Embryonic facial prominence (tissue), 1 donor: Measurements from ENCODE around the gene GSTK1.
"Not testable (repeated sequence)": the region's sequence is repeated elsewhere in the genome, so short reads cannot be mapped to it uniquely, and the experiment has no call there.

Experiments used
- DNase-seq: peaks from one replicate; pipeline ENCODE4 v3.0.0-alpha.2; 2016; ENCODE audit errors: extremely low spot score

GSTK1 gene

GRCh38 chr7:143238289-143238980 lies 24.8 kb upstream of the GSTK1 start:
- DNase-seq: no peak

DNA sequence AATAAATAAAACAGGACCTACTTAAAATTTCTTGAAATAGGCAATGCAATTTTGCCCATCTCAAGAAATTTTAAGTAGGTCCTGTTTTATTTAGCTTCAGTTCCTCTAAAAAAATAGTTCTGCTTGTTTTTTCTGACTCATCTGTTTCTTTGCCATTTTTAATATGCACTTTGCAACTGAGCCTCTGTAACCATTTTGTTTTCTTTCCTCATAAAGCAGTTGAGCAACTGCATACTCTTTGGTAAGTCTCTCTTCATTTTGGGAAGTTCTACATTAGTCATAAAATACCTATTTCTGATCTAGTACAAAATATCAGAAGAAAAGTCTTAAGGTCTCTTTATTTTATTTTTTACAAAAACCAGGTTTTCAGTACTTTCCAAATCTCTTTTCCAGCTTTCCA lies 23.4 kb upstream of the GSTK1 start:
- DNase-seq: no peak

DNA sequence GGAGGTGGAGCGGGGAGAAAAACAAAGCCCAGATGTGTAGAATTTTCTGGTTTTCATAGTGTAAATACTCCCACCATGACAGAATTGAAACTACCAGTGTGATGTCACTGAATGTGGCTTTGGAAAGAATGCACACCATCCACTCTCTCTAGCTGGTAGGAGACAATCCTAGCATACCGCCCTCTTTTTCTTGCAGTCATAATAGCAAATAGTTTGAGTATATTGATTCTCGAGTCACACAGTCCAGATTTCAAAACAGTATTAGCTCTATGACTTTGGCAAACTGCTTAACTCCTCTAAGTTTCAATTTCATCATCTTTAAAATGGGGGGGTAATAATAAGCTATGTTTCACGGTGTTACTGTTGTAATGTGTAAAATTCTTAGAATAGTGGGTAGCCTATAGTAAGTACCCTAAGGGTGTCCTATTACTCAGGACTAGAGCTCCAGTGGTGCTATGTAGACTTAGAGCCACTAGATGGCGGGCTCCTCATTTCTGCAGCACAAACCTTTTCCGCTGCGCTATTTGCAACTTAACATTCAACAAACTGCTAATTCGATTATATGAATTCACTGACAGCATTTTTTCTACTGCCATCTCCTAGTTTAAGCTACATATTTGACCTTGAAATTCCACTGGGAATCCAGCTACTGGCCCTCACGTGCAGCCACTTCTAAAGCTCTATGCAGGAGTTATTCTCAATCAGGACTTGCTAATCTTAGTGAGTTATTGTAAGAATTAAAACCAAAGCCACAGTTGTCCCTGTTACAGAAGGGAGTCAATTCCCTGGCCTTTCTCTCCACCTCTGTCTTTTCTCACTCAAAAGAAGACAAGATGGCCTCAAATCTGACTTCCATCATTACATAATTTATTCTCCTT lies 22.7 kb upstream of the GSTK1 start:
- peak; percentile 83 for DNase-seq

DNA sequence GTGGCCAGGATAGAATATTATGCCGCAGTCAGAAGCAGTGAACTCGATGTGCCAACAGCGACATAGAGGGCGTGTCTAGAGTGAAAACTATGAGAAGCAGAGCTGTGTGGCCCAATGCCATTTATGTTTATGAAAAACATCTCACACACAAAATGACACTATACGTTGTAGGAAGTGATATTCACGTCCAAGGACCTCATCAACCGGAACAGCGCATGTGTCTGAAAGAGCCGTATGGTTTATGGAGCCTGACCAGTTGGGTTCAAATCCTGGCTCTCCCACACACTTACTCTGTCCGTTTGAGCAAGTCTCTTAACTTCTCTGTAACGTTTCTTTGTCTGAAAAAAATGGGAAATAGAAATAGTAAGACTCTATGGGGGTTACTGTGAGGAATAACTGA lies 20.9 kb upstream of the GSTK1 start:
- no peak for DNase-seq

- DNase-seq: no peak
These were observed 20.1 kb upstream of the GSTK1 start for GRCh38 chr7:143243111-143243510.

- no peak for DNase-seq
These were observed 19.6 kb upstream of the GSTK1 start for GRCh38 chr7:143243614-143244013.

GRCh38 chr7:143244321-143244720 lies 18.9 kb upstream of the GSTK1 start:
- no peak for DNase-seq

DNA sequence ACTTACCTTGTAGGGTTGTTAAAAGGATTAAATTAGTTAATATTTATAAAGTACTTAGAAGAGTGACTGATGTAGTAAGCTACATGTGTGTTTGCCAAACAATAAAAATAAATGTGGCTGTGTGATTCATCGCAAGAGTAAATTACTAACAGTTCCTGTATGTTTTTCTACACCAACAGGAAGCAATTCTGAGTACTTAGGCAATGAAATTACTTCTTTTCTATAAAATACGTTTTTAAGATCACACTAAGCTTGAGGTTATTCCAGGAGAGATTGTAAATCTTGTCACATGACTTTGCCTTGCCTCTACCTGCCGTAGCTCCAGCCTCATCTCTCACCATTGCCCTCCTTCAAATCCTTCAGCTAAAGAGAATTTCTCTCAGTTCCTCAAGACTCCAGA lies 18.1 kb upstream of the GSTK1 start:
- DNase-seq: no peak

DNA sequence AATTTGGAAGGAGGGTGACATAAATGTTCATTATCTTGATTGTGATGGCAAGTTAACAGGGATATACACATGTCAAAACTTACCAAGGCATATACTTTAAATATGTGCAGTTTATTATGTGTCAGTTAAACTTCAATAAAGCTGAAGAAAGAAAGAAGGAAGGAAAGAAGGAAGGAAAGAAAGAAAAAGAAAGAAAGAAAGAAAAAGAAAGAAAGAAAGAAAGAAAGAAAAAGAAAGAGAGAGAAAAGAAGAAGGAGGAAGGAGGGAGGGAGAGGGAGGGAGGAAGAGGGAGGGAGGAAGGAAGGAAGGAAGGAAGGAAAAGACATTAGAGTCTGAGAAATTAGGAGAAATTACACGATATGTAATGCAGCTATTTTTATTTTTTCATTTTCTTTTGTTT lies 15.9 kb upstream of the GSTK1 start:
- no peak for DNase-seq

DNA sequence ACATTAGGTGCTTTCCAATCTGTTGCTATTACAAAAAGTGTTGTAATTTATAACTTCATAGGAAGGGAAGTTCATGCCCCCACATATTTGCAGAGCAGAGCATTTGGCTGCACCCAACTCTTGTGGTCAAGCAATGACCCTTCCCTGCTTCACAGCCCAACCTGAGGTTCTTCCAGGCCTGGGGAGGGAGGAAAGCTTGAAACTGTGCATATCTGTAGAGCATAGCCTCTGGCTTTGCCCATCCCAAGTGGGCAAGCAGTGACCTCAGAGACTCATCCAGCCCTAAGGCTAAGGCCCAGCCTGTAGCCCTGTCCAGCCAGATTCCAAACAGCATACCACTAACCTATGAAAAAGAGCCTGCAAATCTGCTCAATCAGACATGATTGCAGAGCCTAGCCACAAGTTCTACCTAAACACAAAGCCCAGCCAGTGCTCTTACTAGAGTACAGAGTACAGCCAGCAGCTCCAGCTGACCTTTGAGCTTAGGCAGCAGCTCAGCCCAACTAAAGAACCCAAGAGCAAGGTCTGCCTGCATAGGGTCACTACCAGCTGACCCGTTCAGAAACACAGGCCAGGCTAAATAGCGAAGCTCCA lies 14.4 kb upstream of the GSTK1 start:
- no peak for DNase-seq

DNA sequence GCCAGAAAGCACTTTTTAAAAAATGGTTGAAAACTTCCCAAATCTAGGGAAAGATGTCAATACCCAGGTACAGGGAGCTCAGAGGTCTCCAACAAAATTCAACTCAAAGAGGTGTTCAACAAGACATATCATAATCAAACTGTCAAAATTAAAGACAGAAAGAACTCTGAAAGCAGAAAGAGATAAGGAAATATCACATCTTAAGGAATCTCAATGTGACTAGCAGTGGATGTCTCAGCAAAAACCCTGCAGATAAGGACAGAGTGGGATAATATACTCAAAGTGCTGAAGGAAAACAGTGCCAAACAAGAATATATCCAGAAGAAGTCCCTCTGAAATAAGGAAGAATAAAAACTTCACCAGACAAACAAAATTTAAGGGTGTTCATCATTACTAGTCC lies 13.0 kb upstream of the GSTK1 start:
- no peak for DNase-seq

DNA sequence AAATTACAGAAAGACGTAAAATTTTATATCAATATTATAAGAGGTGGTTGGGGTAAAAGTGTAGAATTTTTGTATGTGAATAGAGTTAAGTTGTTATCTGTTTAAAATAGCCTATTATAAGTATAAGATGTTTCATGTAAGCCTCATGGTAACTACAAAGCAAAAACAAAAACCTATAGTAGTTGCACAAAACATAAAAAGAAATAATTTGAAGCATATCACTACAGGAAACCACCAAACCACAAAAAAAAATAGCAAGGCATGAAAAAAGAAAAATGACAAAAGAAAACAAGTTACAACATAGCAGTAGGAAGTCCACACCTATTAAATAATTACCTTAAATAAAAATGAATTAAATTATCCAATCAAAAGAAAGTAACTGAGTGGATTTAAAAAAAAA lies 12.4 kb upstream of the GSTK1 start:
- no peak for DNase-seq

DNA sequence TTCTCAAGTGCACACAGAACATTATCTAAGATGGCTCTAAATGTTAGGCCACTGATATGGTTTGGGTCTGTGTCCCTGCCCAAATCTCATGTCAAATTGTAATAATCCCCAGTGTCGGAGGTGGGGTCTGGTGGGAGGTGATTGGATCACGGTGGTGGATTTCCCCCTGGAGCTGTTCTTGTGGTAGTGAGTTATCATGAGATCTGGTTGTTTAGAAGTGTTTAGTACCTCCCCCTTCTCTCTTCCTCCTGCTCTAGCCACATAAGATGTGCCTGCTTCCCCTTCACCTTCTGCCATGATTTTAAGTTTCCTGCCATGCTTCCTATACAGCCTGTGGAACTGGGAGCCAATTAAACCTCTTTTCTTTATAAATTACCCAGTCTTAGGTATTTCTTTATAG lies 11.2 kb upstream of the GSTK1 start:
- DNase-seq: no peak

DNA sequence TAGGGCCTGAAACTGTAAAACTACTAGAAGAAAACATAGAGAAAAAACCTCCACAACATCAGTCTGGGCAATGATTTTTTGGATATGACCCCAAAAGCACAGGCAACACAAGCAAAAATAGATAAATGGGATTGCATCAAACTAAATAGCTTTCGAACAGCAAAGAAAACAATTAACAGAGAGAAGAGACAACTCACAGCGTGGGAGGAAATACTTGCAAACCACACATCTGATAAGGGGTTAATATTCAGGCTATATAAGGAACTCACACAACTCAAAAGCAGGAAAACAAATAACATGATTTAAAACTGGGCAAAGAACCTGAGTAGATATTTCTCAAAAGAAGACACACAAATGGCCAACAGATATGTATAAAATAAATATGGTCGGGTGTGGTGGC lies 7.7 kb upstream of the GSTK1 start:
- no peak for DNase-seq

DNA sequence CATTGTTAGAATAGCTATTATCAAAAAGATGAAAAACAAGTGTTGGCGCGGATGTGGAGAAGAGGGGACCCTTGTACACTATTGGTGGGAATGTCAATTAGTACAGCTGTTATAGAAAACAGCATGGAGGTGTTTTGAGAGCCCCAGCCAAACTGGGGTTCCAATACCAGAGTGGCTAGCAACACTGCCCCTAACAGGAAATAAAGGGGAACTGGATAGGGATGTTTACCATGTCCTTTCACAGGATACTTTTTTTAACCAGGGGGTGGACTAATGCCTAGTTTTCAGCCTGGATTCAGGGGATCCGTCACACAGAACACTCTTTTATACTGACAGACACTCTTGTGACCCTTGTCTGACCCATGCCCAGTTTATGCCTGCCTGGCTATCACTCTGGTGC lies 6.9 kb upstream of the GSTK1 start:
- DNase-seq: no peak

DNA sequence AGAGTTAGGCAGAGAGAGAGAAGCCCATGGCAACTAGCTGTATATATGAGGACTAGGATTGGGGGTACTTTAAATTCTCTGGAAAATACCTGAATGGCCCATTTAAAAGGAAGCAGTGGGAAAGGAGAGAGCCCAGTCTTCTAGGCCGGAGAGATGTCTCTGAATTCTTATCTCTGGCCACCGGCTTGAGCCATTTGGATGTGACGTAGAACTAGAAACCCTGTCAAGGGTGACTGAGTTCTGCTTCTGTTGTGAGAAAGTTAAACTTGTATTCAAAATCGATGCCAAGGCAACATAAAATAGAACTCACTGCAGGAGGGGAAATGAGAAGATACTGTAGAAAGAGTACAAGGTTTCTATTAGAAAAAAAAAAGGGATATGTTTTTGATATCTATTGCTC lies 6.3 kb upstream of the GSTK1 start:
- DNase-seq: no peak

DNA sequence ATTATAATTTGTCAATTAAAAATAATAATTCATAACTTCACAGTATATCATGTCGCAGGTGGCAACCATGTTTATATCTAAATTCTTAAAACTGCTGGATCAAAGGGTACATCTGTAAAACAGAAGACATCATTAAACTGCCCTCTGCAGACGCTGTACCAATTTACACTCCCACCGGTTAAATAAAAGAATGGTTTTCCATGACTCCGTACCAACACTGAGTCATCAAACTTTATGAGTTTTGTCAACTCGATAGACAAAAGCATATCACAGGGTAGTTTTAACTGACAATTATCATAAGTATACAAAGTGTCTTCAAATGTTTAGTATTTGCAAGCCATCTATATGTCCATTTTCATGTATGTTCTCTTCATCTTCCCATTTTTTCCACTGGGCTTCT lies 5.7 kb upstream of the GSTK1 start:
- DNase-seq: no peak

- no peak for DNase-seq
These were observed 4.4 kb upstream of the GSTK1 start for GRCh38 chr7:143258831-143259230.

- DNase-seq: no peak
These were observed 3.5 kb upstream of the GSTK1 start for GRCh38 chr7:143259765-143260164.

DNA sequence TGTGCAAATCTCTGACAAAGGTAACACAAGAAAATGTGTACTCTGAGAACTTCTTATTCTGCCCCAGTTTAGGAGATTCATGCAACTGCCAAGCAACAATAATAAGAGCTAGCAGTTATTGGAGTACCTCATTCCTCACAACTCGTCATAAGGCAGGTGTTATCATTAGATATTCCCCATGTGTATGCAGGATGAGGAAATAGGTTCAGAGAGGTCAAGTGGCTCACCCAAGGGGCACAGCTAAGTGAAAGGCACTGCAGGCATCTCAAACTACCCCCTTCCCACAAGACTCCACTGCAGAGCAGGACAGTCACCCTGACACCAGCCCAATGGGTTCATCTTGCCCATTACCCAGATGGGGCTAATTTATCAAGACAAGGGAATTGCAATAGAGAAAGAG lies 1.3 kb upstream of the GSTK1 start:
- no peak for DNase-seq

DNA sequence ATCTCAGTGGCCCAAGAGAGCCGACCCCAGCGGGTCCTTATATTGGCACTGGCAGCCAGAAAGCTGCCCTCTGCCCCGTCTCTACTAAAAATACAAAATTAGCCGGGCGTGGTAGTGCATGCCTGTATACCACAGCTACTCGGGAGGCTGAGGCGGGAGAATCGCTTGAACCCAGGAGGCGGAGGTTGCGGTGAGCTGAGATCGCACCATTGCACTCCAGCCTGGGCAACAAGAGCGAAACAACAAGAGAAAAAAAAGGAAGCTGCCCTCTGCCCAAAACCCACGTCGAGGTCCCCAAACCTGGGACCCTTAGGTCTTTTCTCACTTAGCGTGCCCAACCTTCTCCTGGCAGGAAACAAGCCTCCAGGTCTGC lies 941 bp downstream of the GSTK1 start:
- DNase-seq: not testable (repeated sequence)

DNA sequence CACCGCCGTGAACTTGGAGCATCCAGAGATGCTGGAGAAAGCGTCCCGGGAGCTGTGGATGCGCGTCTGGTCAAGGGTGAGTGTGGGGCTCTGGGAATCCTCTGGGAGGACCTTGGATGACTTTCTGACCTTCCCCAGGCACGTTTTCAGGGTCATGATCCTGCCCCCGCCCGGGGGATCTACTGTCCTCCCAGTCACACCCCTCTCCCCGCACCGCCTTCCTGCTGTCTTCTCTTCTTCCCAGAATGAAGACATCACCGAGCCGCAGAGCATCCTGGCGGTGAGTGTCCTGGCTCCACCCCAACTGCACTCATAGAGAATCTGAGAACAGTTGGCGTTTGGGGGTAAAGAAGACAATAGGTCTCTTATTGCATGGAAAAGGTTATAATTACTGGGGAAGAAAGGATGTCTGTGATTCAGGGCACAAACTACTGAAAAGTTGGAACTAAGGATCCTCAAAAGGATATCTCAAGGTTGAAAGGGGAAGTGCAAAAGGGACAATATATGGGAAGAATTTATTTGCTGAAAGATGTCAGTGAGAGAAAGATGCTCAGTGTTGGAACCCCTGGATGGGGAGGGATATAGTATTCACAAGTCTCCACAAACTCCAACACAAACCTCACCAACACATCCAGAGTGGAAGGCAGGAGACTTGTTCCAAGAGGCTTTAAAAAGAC lies 1.9 kb downstream of the GSTK1 start:
- DNase-seq: no peak

- no peak for DNase-seq
These were observed 6.0 kb downstream of the GSTK1 start for GRCh38 chr7:143269251-143269650.
